Mesendoderm (in vitro differentiated cells): ENCODE measurements around the gene LRRC27.

Experiments used
- DNase-seq: peaks from one replicate; pipeline ENCODE4 v3.0.0; 2013
- H2AK5ac ChIP-seq: 2 replicates; pipeline ENCODE4 v1.6.1; 2013; ENCODE audit warnings: low read length, inconsistent platforms
- H2BK120ac ChIP-seq: 2 replicates; pipeline ENCODE4 v1.6.1; 2013; ENCODE audit warnings: low read depth, mild to moderate bottlenecking, low read length, moderate library complexity, mixed read lengths
- H2BK15ac ChIP-seq: replicated peaks from 2 replicates; pipeline ENCODE4 v1.6.1; 2013; ENCODE audit warnings: low read depth, mild to moderate bottlenecking, moderate library complexity
- H2BK5ac ChIP-seq: 2 replicates; pipeline ENCODE4 v1.6.1; 2013; ENCODE audit warnings: low read length, inconsistent platforms
- H3K18ac ChIP-seq: 2 replicates; pipeline ENCODE4 v1.6.1; 2013; ENCODE audit warnings: mild to moderate bottlenecking, low read length, mixed read lengths
- H3K23ac ChIP-seq: one replicate; pipeline ENCODE4 v1.6.1; 2013; ENCODE audit warnings: low read length
- H3K27ac ChIP-seq: 2 replicates; pipeline ENCODE4 v1.5.1; 2013; ENCODE audit warnings: low read depth, mild to moderate bottlenecking, inconsistent platforms, low read length, moderate library complexity
- H3K27me3 ChIP-seq: 2 replicates; pipeline ENCODE4 v1.6.1; 2013; ENCODE audit warnings: low read length, control low read depth, mild to moderate bottlenecking, inconsistent platforms; ENCODE audit not compliant: insufficient read depth, poor library complexity
- H3K36me3 ChIP-seq: 2 replicates; pipeline ENCODE4 v1.6.1; 2013; ENCODE audit warnings: low read length, inconsistent platforms; ENCODE audit not compliant: control insufficient read depth, insufficient read depth
- H3K4ac ChIP-seq: one replicate; pipeline ENCODE4 v1.6.1; 2013; ENCODE audit warnings: low read depth, mild to moderate bottlenecking, low read length, moderate library complexity
- H3K4me1 ChIP-seq: 2 replicates; pipeline ENCODE4 v1.6.1; 2013; ENCODE audit warnings: low read depth, low read length, inconsistent platforms; ENCODE audit not compliant: control insufficient read depth
- H3K4me2 ChIP-seq: 2 replicates; pipeline ENCODE4 v1.6.1; 2013; ENCODE audit warnings: low read length
- H3K4me3 ChIP-seq: 2 replicates; pipeline ENCODE4 v1.5.1; 2013; ENCODE audit warnings: mild to moderate bottlenecking, low read length
- H3K56ac ChIP-seq: one replicate; pipeline ENCODE4 v1.6.1; 2013; ENCODE audit warnings: low read length
- H3K79me1 ChIP-seq: 2 replicates; pipeline ENCODE4 v1.6.1; 2013; ENCODE audit warnings: low read length, inconsistent platforms
- H3K79me2 ChIP-seq: 2 replicates; pipeline ENCODE4 v1.6.1; 2013; ENCODE audit warnings: mild to moderate bottlenecking, low read length; ENCODE audit not compliant: control insufficient read depth, insufficient read depth
- H3K9ac ChIP-seq: 2 replicates; pipeline ENCODE4 v1.6.1; 2013; ENCODE audit warnings: low read length, inconsistent platforms
- H4K5ac ChIP-seq: one replicate; pipeline ENCODE4 v1.6.1; 2013; ENCODE audit warnings: low read length
- H4K8ac ChIP-seq: one replicate; pipeline ENCODE4 v1.6.1; 2013; ENCODE audit warnings: low read depth, mild to moderate bottlenecking, control low read depth, low read length, moderate library complexity
- WGBS: extraction: QIAGEN DNeasy Blood & Tissue Kit; methylation state at CpG from one replicate; pipeline ENCODE4 v1.1.7; 2013; ENCODE audit warnings: low lambda C conversion rate, missing lambda C conversion rate; ENCODE audit not compliant: insufficient coverage; ENCODE audit errors: extremely low coverage; 5-methylcytosine and 5-hydroxymethylcytosine counted together

The LRRC27 gene

DNA sequence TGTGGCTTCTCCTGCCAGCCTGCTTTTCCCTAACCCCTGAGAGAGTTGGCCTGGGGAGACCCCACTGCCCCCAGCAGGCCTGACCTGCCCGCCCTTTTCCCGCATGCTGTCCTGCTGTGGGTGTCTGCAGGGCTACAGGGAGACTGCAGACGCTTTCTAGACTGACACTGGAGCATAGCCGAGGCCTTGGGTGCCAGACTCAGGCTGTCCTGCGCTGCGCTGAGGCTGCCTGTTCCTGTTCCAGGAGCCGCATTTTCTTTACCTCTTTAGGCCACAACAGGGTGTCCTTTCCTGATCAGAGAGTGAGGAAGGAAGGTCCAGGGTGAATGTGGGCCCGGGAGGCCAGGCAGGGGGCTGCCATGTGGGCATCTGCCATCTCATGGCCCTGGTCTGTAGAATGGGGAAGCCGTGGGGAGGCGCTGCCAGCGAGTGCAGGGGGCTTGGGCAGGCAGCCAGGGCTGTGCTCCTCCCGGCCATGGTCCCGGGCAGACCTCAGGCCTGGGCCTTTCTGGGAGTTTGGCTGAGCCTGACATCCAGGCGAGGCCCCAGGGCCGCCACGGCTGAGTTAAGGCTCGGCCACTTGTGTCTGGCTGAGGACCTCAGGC lies 68.7 kb downstream of the LRRC27 start:
- peak overlapping the region; percentile 33 for H3K9ac ChIP-seq
- H2BK5ac ChIP-seq, result no peak overlapping the region
- H3K4ac ChIP-seq, result no peak overlapping the region
- H3K4me1 ChIP-seq, result peaks cover 3% of the 10 kb centered on the region
- no peak overlapping the region for H3K27ac ChIP-seq
- H2BK15ac ChIP-seq, result no peak overlapping the region
- no peak overlapping the region for H3K4me2 ChIP-seq
- peak overlapping the region; percentile 17 for H3K56ac ChIP-seq
- no peak overlapping the region for H2BK120ac ChIP-seq
- DNase-seq, result no peak
- H3K18ac ChIP-seq, result no peak overlapping the region
- H3K79me1 ChIP-seq, result peaks cover 5% of the 10 kb centered on the region
- H3K79me2 ChIP-seq, result no peaks in the 10 kb centered on the region
- no peaks in the 10 kb centered on the region for H3K27me3 ChIP-seq
- H4K5ac ChIP-seq, result no peak overlapping the region
- no peak overlapping the region for H2AK5ac ChIP-seq
- H3K23ac ChIP-seq, result no peak overlapping the region
- no peak overlapping the region for H3K4me3 ChIP-seq
- WGBS, result no CpG with 5 or more reads among the region's 17 CpGs
- H4K8ac ChIP-seq, result no peak overlapping the region
- no peaks in the 10 kb centered on the region for H3K36me3 ChIP-seq

DNA sequence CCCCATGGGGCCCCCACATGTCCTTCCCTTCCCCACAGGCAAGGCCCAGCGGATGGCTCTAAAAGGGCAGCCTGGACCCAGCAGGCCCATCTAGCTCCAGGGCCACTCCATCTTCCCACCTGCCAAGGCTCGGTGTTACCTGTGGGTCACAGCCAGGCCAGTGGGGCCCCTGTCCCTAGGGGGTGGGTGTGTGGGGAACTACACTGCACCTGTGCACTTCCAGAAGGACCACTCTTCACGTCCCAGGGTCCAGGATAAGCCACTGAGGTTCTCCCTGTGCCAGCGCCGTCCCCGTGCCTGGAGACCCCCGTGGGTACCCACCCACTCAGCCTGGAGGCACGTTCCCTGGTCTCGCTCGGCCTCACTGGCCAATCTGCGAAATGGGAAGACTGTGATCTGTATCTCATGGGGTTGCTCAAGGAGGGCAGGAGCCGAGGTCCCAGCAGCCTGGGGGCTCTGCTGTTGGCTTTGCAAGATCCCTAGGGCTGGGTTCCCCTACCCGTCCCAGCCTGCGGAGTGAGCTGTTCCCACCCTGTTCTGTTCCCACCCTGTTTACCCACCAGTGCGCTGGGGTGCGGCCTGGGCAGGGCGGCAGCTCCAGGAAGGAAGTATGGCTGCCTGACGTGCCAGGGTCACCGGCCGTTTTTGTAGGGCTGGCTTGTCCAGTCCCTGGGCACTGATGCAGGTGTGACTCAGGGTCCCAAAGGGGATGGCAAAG lies 69.6 kb downstream of the LRRC27 start:
- no peak for DNase-seq
- Histone ChIP-seq H3K56ac (no peak overlapping the region), H3K23ac (no peak overlapping the region), H3K27me3 (no peaks in the 10 kb centered on the region), H2BK5ac (no peak overlapping the region), H2BK15ac (no peak overlapping the region), H3K4me2 (no peak overlapping the region), H2BK120ac (no peak overlapping the region), H3K36me3 (no peaks in the 10 kb centered on the region), H3K79me1 (peaks cover 5% of the 10 kb centered on the region), H3K4me3 (no peak overlapping the region), H2AK5ac (no peak overlapping the region), H3K9ac (no peak overlapping the region), H3K4ac (no peak overlapping the region), H3K18ac (no peak overlapping the region), H4K8ac (no peak overlapping the region), H3K79me2 (no peaks in the 10 kb centered on the region), H4K5ac (no peak overlapping the region), H3K4me1 (peaks cover 3% of the 10 kb centered on the region), H3K27ac (no peak overlapping the region)
- no CpG with 5 or more reads among the region's 20 CpGs for WGBS

GRCh38 chr10:132402781-132403241 lies 70.8 kb downstream of the LRRC27 start:
- Histone ChIP-seq H3K4me1 (peaks cover 7% of the 10 kb centered on the region), H3K36me3 (no peaks in the 10 kb centered on the region), H3K27me3 (no peaks in the 10 kb centered on the region), H3K79me2 (no peaks in the 10 kb centered on the region), H4K8ac (no peak overlapping the region), H3K4me2 (no peak overlapping the region), H2AK5ac (no peak overlapping the region), H2BK15ac (no peak overlapping the region), H3K4ac (no peak overlapping the region), H2BK120ac (no peak overlapping the region), H3K27ac (no peak overlapping the region), H3K18ac (no peak overlapping the region), H2BK5ac (no peak overlapping the region), H3K4me3 (no peak overlapping the region), H4K5ac (no peak overlapping the region), H3K9ac (no peak overlapping the region), H3K79me1 (peaks cover 5% of the 10 kb centered on the region), H3K23ac (no peak overlapping the region), H3K56ac (no peak overlapping the region)
- WGBS, result no CpG with 5 or more reads among the region's 24 CpGs
- DNase-seq, result no peak

GRCh38 chr10:132403511-132404168 lies 71.6 kb downstream of the LRRC27 start:
- WGBS, result no CpG with 5 or more reads among the region's 25 CpGs
- Histone ChIP-seq H4K5ac (no peak overlapping the region), H3K4me3 (no peak overlapping the region), H3K56ac (peak overlapping the region; percentile 42), H3K79me2 (no peaks in the 10 kb centered on the region), H2BK5ac (no peak overlapping the region), H2AK5ac (no peak overlapping the region), H3K4me2 (no peak overlapping the region), H3K18ac (no peak overlapping the region), H3K4me1 (peaks cover 8% of the 10 kb centered on the region), H3K79me1 (peaks cover 3% of the 10 kb centered on the region), H2BK120ac (no peak overlapping the region), H4K8ac (no peak overlapping the region), H3K23ac (no peak overlapping the region), H2BK15ac (no peak overlapping the region), H3K27me3 (no peaks in the 10 kb centered on the region), H3K9ac (no peak overlapping the region), H3K27ac (no peak overlapping the region), H3K4ac (no peak overlapping the region), H3K36me3 (no peaks in the 10 kb centered on the region)
- no peak for DNase-seq

- Histone ChIP-seq H4K8ac (no peak overlapping the region), H3K4me3 (no peak overlapping the region), H2AK5ac (no peak overlapping the region), H3K56ac (peak overlapping the region; percentile 42), H3K79me2 (peaks cover 2% of the 10 kb centered on the region), H3K27ac (no peak overlapping the region), H3K4me1 (peaks cover 10% of the 10 kb centered on the region), H3K4ac (no peak overlapping the region), H2BK15ac (no peak overlapping the region), H4K5ac (no peak overlapping the region), H3K23ac (no peak overlapping the region), H3K27me3 (no peaks in the 10 kb centered on the region), H3K79me1 (peaks cover 5% of the 10 kb centered on the region), H2BK120ac (no peak overlapping the region), H3K9ac (no peak overlapping the region), H3K18ac (no peak overlapping the region), H2BK5ac (no peak overlapping the region), H3K4me2 (no peak overlapping the region), H3K36me3 (no peaks in the 10 kb centered on the region)
- DNase-seq, result no peak
- no CpG with 5 or more reads among the region's 32 CpGs for WGBS
Measured at GRCh38 chr10:132404169-132404880, 72.3 kb downstream of the LRRC27 start.
